ENCODE results near the gene SYTL5.

Gene SYTL5

GRCh38 chrX:38099688-38100087, 93.3 kb downstream of the SYTL5 start:
- no peak for FAIRE-seq

GRCh38 chrX:38102240-38102639, 95.9 kb downstream of the SYTL5 start:
- no peak for FAIRE-seq

GRCh38 chrX:38102875-38103274, 96.5 kb downstream of the SYTL5 start:
- FAIRE-seq: no peak

- FAIRE-seq: no peak
These were observed 97.8 kb downstream of the SYTL5 start for GRCh38 chrX:38103857-38104812.

DNA sequence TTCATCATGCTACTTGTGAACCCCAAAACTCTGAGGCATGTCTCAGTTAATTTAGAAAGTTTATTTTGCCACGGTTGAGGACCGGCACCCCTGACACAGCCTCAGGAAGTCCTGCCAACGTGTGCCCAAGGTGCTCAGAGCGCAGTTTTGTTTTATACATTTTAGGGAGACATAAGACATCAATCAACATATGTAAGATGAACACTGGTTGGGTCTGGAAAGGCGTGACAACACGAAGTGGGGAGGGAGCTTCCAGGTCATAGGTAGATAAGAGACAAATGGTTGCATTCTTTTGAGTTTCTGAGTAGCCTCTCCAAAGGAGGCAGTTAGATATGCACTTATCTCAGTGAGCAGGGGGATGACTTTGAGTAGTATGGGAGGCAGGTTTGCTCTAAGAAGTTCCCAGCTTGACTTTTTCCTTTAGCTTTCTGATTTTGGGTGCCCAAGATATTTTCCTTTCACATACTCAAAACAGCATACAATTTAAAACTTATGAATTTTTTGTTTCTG, 98.9 kb downstream of the SYTL5 start:
- no peak for FAIRE-seq

DNA sequence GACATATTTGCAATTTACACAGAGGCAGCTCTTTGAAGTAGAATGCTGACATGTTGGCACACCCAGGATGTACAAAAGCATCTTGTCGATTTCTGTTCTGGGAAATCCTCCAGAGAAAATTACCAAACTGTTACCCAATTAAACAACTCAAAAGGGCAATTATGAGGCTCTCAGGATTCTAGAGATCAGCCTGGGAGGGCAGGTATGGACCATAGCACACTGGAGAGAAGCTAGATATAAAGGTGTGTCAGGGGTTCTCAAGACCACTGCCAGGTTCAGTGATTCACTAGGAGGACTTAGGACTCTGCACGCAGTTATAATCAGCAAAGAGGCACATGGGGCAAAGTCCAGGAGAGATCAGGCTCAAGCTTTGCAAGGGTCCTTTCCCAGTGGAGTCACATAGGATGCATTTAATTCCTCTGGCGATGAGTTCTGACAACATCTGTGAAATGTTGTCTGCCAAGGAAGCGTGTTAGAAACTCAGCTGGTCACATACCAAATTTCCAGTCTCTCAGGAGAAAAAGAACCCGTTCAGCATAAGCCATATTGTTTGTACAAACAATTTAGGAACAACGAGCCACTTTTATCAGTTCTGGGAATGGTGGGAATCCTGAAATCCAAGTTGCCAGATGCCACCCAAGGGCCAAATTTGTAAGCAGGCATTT, 100.8 kb downstream of the SYTL5 start:
- no peak for FAIRE-seq

DNA sequence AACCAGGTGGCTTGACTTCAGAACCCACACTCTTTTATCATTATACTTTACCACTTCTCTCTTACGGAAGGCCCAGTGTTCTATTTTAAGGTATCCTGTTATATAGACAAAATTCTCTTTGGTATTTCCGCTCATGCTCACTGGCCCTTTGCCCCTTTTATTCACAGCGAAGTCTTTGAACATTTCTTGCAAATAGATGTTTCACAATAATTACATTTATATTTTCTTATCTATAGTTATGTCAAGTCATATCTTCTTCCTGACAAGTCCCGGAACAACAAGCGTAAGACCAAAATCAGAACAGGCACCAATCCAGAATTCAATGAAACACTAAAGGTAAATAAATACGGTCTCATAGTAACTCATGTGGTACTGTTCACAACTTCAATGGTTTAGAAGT, 102.0 kb downstream of the SYTL5 start:
- no peak for FAIRE-seq

- no peak for FAIRE-seq
These were observed 102.9 kb downstream of the SYTL5 start for GRCh38 chrX:38109042-38109898.

GRCh38 chrX:38110231-38110630, 103.9 kb downstream of the SYTL5 start:
- FAIRE-seq: no peak

GRCh38 chrX:38111196-38111595, 104.8 kb downstream of the SYTL5 start:
- no peak for FAIRE-seq

DNA sequence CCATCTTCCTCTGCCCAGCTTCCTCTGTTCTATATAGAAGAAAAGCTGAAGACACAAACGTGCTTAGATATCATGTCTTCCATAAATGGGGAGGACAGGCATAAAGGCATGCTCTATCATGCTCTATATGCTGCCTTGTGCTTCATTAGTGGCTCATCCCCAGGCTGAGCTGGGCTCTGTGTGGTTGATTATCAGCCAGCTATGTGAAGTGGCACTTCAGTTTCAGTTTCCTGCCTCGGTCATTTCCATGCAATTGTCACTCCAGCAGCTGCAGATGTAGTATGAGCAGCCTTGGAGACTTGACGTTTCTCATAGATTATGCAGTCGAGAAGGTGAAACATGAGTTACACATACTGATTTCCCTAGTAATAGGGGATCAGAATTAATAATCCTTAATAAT, 106.2 kb downstream of the SYTL5 start:
- no peak for FAIRE-seq

DNA sequence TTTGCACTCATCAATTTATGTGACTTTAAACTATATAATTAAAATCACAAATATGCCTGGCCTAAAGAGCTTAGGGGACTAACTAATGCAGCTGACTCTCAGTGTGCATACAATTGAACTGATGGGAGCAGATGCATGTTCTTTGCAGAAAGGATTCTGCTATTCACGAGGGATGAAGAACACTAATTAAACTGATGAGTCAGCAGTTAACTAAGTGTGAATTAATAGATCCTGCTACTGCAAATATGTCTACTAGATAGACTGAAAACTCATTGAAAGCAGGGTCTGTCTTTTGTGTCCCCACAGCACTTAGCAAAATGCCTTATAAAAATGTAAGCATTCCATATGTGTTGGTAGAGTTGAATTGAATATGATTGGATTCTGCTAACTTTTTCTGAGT, 110.4 kb downstream of the SYTL5 start:
- FAIRE-seq: no peak

GRCh38 chrX:38117485-38117884, 111.1 kb downstream of the SYTL5 start:
- no peak for FAIRE-seq

- FAIRE-seq: no peak
These were observed 117.6 kb downstream of the SYTL5 start for GRCh38 chrX:38124000-38124399.

DNA sequence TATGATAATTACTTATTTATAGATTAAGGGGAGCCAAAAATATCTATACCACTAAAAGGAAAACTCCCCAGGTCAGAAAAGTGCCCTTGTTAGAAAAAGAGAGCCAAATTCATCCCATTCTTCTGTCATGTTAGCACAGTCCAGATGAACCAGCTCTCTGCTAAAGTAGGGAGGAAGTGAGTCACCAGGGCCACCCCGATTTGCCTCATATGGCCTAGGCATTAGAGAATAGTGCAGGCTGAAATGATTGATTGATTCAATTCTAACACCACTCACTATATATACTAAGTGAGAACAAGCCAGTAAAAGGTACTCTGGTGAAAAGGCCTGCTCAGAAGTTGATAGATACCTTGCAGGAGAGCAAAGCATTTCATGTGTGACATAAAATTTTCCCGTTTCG, 119.8 kb downstream of the SYTL5 start:
- FAIRE-seq: no peak

GRCh38 chrX:38127961-38128360, 121.6 kb downstream of the SYTL5 start:
- no peak for FAIRE-seq

DNA sequence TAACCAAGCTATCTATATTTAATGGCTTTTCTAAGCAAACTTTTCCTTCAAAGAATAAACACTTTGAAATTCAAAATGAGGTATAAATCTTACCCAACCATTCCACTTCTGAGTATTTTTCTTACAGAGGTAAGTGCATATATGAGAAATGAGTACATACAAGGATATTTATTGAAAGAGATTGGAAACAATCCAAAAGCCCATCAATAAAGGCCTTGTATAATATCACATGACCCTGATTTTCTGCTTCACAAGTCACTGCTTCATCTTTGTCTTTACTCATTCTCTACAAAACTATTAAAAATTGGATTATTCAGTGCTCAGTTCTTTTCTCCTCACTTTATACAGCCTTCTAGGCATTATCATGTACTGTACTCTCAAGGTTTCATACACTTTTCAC, 123.0 kb downstream of the SYTL5 start:
- FAIRE-seq: no peak

DNA sequence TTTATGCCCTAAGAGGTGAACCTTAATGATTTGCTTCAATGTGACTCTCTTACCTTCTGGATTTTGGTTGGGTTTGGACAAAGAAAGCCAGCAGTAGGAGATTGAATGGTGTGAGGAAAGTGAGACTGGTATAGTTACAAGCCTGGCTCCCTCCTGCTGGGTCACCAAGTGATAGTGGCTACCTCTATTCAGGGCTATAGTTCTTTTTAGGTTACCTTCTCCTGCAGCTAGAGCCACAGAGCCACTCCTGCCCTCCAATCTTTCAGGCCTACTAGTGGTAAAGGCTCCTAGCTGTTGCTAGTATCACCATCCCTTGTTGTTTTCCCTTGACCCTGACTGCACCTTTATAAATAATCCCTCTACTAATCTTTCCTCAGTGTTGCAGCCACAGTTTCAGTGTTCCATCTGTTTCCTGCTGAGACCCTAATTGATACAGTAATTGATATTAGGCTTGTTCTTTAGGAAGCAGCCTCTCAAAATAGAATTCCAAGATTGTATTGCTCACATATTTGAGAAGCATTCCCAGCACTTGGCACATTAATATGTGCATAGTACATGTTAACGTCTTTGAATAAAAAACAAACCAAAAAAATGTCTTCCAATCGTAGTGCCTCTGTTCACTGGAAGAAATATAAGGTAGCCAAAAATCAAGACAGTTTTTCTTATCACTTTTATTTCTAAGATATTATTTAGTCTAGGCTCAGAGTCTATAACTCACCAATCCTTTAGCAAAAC, 132.0 kb downstream of the SYTL5 start:
- no peak for FAIRE-seq

- no peak for FAIRE-seq
These were observed 132.5 kb downstream of the SYTL5 start for GRCh38 chrX:38138900-38139299.

- no peak for FAIRE-seq
These were observed 136.3 kb downstream of the SYTL5 start for GRCh38 chrX:38142610-38143009.

DNA sequence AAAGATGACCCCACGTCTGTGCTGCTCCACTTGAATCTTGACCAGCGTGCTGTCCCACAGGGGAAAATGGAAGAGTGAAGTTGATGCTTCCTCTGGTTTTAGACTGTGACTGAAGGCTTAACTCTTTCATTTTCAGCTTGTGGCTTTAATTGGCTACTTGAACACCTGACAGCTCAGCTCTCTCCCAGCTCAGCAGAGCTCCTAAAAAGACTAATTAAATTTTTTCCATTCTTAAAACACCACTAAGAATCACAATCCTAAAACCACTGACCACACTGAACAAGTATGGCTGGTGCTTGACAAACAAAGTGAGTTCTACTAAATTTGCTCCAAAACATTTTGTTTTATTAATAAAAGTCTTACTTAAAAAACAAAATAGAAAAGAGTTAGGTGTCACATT, 142.7 kb downstream of the SYTL5 start:
- no peak for FAIRE-seq

GRCh38 chrX:38150993-38151392, 144.6 kb downstream of the SYTL5 start:
- no peak for FAIRE-seq
